Mesenchymal stem cell (in vitro differentiated cells and primary cell): Measurements from ENCODE around the gene CDH1.

ENCODE experiments used
- DNase-seq: peaks from one replicate; pipeline ENCODE4 v3.0.0-alpha.2; 2013
- H2AFZ ChIP-seq: one replicate; pipeline ENCODE4 v1.6.1; 2013; ENCODE audit warnings: low read depth, mild to moderate bottlenecking, control low read depth, inconsistent platforms, low read length, moderate library complexity
- H2AK5ac ChIP-seq: 2 replicates; pipeline ENCODE4 v1.6.1; 2013; ENCODE audit warnings: low read length, moderate library complexity, mild to moderate bottlenecking, inconsistent platforms; ENCODE audit not compliant: severe bottlenecking
- H2BK120ac ChIP-seq: one replicate; pipeline ENCODE4 v1.6.1; 2013; ENCODE audit warnings: low read depth, mild to moderate bottlenecking, inconsistent platforms, low read length, moderate library complexity
- H2BK12ac ChIP-seq, 2 experiments: one replicate each; pipeline ENCODE4 v1.6.1; 2013; ENCODE audit warnings: inconsistent platforms in 2 of 2, low read length in 2 of 2, mild to moderate bottlenecking in 2 of 2, moderate library complexity in 2 of 2, control low read depth in 1 of 2
- H2BK15ac ChIP-seq: one replicate; pipeline ENCODE4 v1.6.1; 2013; ENCODE audit warnings: mild to moderate bottlenecking, low read depth, inconsistent platforms; ENCODE audit not compliant: poor library complexity, severe bottlenecking
- H2BK5ac ChIP-seq: 2 replicates; pipeline ENCODE4 v1.6.1; 2013; ENCODE audit warnings: low read depth, mild to moderate bottlenecking, low read length, control low read depth, inconsistent platforms; ENCODE audit not compliant: poor library complexity, severe bottlenecking
- H3K14ac ChIP-seq, 2 experiments: one replicate each; pipeline ENCODE4 v1.6.1; 2013; ENCODE audit warnings: inconsistent platforms in 2 of 2, low read length in 2 of 2, control low read depth in 1 of 2, mild to moderate bottlenecking in 1 of 2, moderate library complexity in 1 of 2
- H3K18ac ChIP-seq, 2 experiments: one replicate each; pipeline ENCODE4 v1.6.1; 2013; ENCODE audit warnings: inconsistent platforms in 2 of 2, low read length in 2 of 2, control low read depth in 1 of 2, low read depth in 1 of 2, mild to moderate bottlenecking in 1 of 2
- H3K23ac ChIP-seq, 2 experiments: one replicate each; pipeline ENCODE4 v1.6.1; 2013; ENCODE audit warnings: inconsistent platforms in 2 of 2, low read length in 2 of 2, mild to moderate bottlenecking in 2 of 2, moderate library complexity in 2 of 2, control low read depth in 1 of 2
- H3K27ac ChIP-seq: 2 replicates; pipeline ENCODE4 v1.5.1; 2013; ENCODE audit warnings: mild to moderate bottlenecking, moderate library complexity, low read length, control low read depth, inconsistent platforms; ENCODE audit not compliant: poor library complexity, severe bottlenecking
- H3K27me3 ChIP-seq, 2 experiments: 2 replicates each; pipeline versions ENCODE4 v1.6.1 to v1.7.0; 2013; ENCODE audit warnings: low read length in 2 of 2, mild to moderate bottlenecking in 2 of 2, moderate library complexity in 2 of 2, control low read depth in 1 of 2, inconsistent platforms in 1 of 2; ENCODE audit not compliant: control insufficient read depth in 1 of 2, insufficient read depth in 1 of 2
- H3K36me3 ChIP-seq, 2 experiments: 2 replicates each; pipeline versions ENCODE4 v1.6.1 to v1.7.0; 2013; ENCODE audit warnings: low read length in 2 of 2, control low read depth in 1 of 2, inconsistent platforms in 1 of 2, low read depth in 1 of 2, mild to moderate bottlenecking in 1 of 2; ENCODE audit not compliant: insufficient read depth in 2 of 2, control insufficient read depth in 1 of 2
- H3K4ac ChIP-seq, 2 experiments: one replicate each; pipeline ENCODE4 v1.6.1; 2013; ENCODE audit warnings: inconsistent platforms in 2 of 2, low read length in 2 of 2, mild to moderate bottlenecking in 2 of 2, moderate library complexity in 2 of 2, control low read depth in 1 of 2, low read depth in 1 of 2
- H3K4me1 ChIP-seq: 2 replicates; pipeline ENCODE4 v1.6.1; 2013; ENCODE audit warnings: low read depth, low read length, control low read depth; ENCODE audit not compliant: control insufficient read depth, insufficient read depth
- H3K4me2 ChIP-seq: 2 replicates; pipeline ENCODE4 v1.6.1; 2013; ENCODE audit warnings: low read length, mild to moderate bottlenecking, inconsistent platforms; ENCODE audit not compliant: poor library complexity, severe bottlenecking
- H3K4me3 ChIP-seq, 2 experiments: 2 replicates each; pipeline versions ENCODE4 v1.5.1 to v1.7.0; 2013; ENCODE audit warnings: low read length in 2 of 2, mild to moderate bottlenecking in 2 of 2, control low read depth in 1 of 2, low read depth in 1 of 2; ENCODE audit not compliant: insufficient read depth in 1 of 2
- H3K79me1 ChIP-seq: replicated peaks from 2 replicates; pipeline ENCODE4 v1.6.1; 2013; ENCODE audit warnings: mild to moderate bottlenecking, control low read depth, low read length, inconsistent platforms; ENCODE audit not compliant: poor library complexity, severe bottlenecking
- H3K9ac ChIP-seq: 2 replicates; pipeline ENCODE4 v1.7.0; 2013; ENCODE audit warnings: mild to moderate bottlenecking, low read length, moderate library complexity
- H3K9me3 ChIP-seq: 2 replicates; pipeline ENCODE4 v1.7.0; 2013; ENCODE audit warnings: mild to moderate bottlenecking, low read length; ENCODE audit not compliant: control insufficient read depth
- H4K8ac ChIP-seq: one replicate; pipeline ENCODE4 v1.6.1; 2013; ENCODE audit warnings: inconsistent platforms, mild to moderate bottlenecking, low read length, moderate library complexity
- H4K91ac ChIP-seq: one replicate; pipeline ENCODE4 v1.6.1; 2013; ENCODE audit warnings: mild to moderate bottlenecking, low read length, inconsistent platforms
- WGBS: methylation state at CpG from one replicate; pipeline ENCODE4 v1.1.7; 2013; ENCODE audit warnings: mixed read lengths; 5-methylcytosine and 5-hydroxymethylcytosine counted together

Gene CDH1

DNA sequence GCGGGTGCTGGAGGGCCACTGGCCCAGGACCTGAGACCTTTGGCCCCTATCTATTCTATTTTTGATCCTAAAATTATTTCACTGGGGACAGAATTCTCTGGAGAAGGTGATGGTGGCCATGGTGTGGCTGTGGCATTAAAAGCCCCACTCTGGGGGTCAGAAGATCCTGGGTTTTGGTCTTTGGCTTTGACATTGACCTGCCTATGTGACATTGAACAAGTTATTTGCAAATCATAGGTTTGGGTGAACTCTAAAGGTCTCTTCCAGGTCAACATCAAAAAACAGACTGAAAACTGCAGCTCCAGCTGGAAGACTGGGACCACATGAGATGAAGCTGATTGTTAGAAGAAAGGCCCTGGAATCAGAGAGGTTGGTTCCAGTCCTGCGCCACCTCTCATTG is 2.3 kb upstream of the CDH1 start:
- no peak overlapping the region for H2BK120ac ChIP-seq
- H3K14ac ChIP-seq: no peak overlapping the region
- no peak overlapping the region for H3K18ac ChIP-seq
- H4K8ac ChIP-seq: no peak overlapping the region
- H3K9ac ChIP-seq: no peak overlapping the region
- peaks cover 23% of the 10 kb centered on the region for H3K4me1 ChIP-seq
- no peak overlapping the region for H3K4ac ChIP-seq
- H3K23ac ChIP-seq: no peak overlapping the region
- H2BK15ac ChIP-seq: no peak overlapping the region
- H2AFZ ChIP-seq: no peak overlapping the region
- no peak overlapping the region for H3K4me2 ChIP-seq
- no peak overlapping the region for H2AK5ac ChIP-seq
- WGBS: no CpG with 5 or more reads among the region's 2 CpGs
- H3K79me1 ChIP-seq: no peaks in the 10 kb centered on the region
- no peak overlapping the region for H2BK12ac ChIP-seq
- H2BK5ac ChIP-seq: no peak overlapping the region
- H3K4me3 ChIP-seq: no peak overlapping the region
- H3K27me3 ChIP-seq: peaks cover 17 to 54% of the 10 kb centered on the region in 2 experiments
- no peak overlapping the region for H4K91ac ChIP-seq
- H3K27ac ChIP-seq: no peak overlapping the region
- H3K36me3 ChIP-seq: no peaks in the 10 kb centered on the region
- no peak for DNase-seq
- no peaks in the 10 kb centered on the region for H3K9me3 ChIP-seq

DNA sequence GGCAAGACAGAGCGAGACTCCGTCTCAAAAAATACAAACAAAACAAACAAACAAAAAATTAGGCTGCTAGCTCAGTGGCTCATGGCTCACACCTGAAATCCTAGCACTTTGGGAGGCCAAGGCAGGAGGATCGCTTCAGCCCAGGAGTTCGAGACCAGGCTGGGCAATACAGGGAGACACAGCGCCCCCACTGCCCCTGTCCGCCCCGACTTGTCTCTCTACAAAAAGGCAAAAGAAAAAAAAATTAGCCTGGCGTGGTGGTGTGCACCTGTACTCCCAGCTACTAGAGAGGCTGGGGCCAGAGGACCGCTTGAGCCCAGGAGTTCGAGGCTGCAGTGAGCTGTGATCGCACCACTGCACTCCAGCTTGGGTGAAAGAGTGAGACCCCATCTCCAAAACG is 531 bp upstream of the CDH1 start:
- WGBS: 91% methylated on average over 12 of the region's 12 CpGs
- Histone ChIP-seq H3K4me1 (peaks cover 32% of the 10 kb centered on the region), H3K23ac (no peak overlapping the region), H3K9me3 (no peaks in the 10 kb centered on the region), H3K4ac (no peak overlapping the region), H3K27me3 (peaks cover 17 to 64% of the 10 kb centered on the region in 2 experiments), H2AFZ (no peak overlapping the region), H2AK5ac (no peak overlapping the region), H2BK15ac (no peak overlapping the region), H3K9ac (no peak overlapping the region), H3K27ac (no peak overlapping the region), H3K4me3 (no peak overlapping the region), H2BK12ac (no peak overlapping the region), H3K14ac (no peak overlapping the region), H4K8ac (no peak overlapping the region), H2BK120ac (no peak overlapping the region), H3K79me1 (no peaks in the 10 kb centered on the region), H2BK5ac (no peak overlapping the region), H4K91ac (no peak overlapping the region), H3K4me2 (no peak overlapping the region), H3K36me3 (no peaks in the 10 kb centered on the region), H3K18ac (no peak overlapping the region)
- DNase-seq: no peak

DNA sequence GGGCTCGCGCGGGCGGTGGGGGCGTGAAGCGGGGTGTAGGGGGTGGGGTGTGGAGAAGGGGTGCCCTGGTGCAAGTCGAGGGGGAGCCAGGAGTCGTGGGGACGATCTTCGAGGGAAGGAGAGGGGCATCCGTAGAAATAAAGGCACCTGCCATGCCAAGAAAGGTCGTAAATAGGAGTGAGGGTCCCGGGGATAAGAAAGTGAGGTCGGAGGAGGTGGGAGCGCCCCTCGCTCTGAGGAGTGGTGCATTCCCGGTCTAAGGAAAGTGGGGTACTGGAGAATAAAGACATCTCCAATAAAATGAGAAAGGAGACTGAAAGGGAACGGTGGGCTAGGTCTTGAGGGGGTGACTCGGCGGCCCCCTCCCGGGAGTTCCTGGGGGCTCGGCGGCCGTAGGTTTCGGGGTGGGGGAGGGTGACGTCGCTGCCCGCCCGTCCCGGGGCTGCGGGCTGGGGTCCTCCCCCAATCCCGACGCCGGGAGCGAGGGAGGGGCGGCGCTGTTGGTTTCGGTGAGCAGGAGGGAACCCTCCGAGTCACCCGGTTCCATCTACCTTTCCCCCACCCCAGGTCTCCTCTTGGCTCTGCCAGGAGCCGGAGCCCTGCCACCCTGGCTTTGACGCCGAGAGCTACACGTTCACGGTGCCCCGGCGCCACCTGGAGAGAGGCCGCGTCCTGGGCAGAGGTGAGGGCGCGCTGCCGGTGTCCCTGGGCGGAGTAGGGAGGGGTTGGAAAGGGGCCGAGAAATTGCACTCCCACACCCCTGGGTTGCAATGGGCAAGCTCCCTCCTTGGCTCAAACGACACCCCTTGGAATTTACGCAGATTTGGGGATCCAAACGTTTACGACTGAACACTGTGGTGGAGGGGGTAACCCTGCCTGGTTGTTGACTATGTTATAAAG is 888 bp downstream of the CDH1 start:
- Histone ChIP-seq H3K18ac (no peak overlapping the region), H3K27ac (no peak overlapping the region), H3K4me1 (peaks cover 36% of the 10 kb centered on the region), H4K8ac (no peak overlapping the region), H3K4me2 (peak overlapping the region; percentile 98), H3K79me1 (no peaks in the 10 kb centered on the region), H2BK15ac (no peak overlapping the region), H3K4ac (no peak overlapping the region), H2BK5ac (no peak overlapping the region), H2BK120ac (no peak overlapping the region), H3K23ac (no peak overlapping the region), H3K9ac (no peak overlapping the region), H4K91ac (no peak overlapping the region), H2AFZ (no peak overlapping the region), H2AK5ac (peak overlapping the region; percentile 11), H3K9me3 (no peaks in the 10 kb centered on the region), H3K27me3 (peaks cover 17 to 55% of the 10 kb centered on the region in 2 experiments), H3K4me3 (peak overlapping the region in 1 of 2 experiments; percentile 57), H3K14ac (no peak overlapping the region), H3K36me3 (no peaks in the 10 kb centered on the region), H2BK12ac (no peak overlapping the region)
- no peak for DNase-seq
- WGBS: 11% methylated on average over 41 of the region's 58 CpGs

DNA sequence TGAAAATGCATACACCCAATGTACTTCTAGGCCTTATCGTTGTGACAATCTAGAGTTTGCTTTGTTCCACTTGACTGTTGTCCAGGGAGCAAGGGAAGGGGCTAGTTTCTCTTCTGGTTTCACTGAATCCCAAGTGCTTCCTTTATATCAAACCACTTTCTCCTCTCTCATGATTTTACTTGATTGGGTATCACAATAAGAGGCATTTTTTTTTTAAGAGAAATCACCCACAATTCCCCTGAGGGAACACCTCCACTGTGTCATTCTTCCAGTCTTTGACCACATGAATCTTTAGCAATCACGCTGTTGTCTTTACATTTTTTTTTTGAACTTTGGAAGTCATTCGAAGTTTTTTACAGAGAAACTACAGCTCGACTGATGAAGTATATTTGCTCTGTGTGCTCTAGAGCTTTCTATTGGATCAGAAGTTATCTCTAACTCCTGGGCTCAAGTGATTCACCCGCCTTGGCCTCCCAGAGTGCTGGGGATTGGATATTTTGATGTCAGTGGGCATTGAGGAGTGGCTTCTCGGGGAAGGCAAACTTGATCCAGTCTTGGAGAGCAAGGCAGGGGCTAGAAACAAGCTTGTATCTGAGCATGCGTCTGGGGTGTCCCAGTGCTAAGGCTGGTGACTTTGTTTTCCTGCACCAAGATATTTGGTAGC is 3.0 kb downstream of the CDH1 start:
- H2BK5ac ChIP-seq: peak overlapping the region; percentile 3

More for the DNA sequence above, 3.0 kb downstream of the CDH1 start:
- WGBS: 84% methylated on average over 7 of the region's 7 CpGs
- no peak overlapping the region for H2BK12ac ChIP-seq
- H3K9me3 ChIP-seq: no peaks in the 10 kb centered on the region
- no peak overlapping the region for H3K4ac ChIP-seq
- no peak overlapping the region for H3K18ac ChIP-seq
- H3K14ac ChIP-seq: no peak overlapping the region
- H3K23ac ChIP-seq: no peak overlapping the region
- no peaks in the 10 kb centered on the region for H3K36me3 ChIP-seq
- H4K8ac ChIP-seq: no peak overlapping the region
- H3K4me2 ChIP-seq: peak overlapping the region; percentile 28
- H3K9ac ChIP-seq: no peak overlapping the region
- no peak overlapping the region for H3K4me3 ChIP-seq
- H3K4me1 ChIP-seq: peaks cover 41% of the 10 kb centered on the region
- H3K27ac ChIP-seq: peak overlapping the region; percentile 76
- no peak overlapping the region for H4K91ac ChIP-seq
- H2BK120ac ChIP-seq: no peak overlapping the region
- no peak overlapping the region for H2AFZ ChIP-seq
- no peak for DNase-seq
- H2AK5ac ChIP-seq: peak overlapping the region; percentile 51
- peaks cover 17 to 57% of the 10 kb centered on the region in 2 experiments for H3K27me3 ChIP-seq
- no peaks in the 10 kb centered on the region for H3K79me1 ChIP-seq
- H2BK15ac ChIP-seq: no peak overlapping the region
